Measurements from ENCODE around the gene ARVCF.

DNA sequence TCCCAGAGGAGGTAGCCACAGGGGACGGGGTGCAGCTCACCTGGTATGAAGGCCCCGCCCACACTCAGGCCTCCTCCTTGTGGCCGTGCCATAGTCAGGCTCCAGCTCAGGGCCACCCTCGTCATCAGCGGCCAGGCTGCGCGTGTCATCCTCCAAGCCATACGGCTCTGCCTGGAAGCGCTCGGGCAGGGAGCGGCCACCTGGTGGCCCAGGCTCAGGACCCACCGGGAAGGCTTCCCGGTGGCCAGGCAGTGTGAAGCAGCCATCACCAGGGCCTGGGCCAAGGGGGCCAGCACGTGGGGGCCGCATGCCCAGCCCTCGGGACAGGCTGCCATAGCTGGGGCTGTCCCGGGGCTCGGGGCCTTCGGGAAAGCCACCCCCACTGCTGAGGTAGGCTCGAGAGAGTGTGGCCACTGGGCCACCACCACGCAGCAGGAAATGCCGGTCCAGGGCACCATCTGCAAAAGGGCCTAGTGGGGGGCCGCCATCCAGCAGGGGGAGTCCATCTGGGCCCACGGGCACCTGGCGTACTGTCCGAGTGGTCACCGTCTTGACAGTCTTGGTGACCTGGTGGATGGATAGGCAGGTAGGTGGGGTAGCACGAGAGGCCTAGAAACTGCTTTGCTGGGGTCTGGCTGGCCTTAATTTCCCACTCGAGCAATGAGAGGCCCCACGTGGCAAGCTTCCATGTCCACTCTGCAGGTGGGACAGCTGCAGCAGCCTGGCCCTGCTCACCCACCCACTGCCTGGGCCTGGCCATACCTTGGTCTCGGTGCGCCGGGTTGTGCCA lies 35.3 kb downstream of the ARVCF start:
- no peak for TF ChIP-seq HLTF (IDR thresholded peaks at IDR 0.05)
- TF ChIP-seq, protein P1, sequence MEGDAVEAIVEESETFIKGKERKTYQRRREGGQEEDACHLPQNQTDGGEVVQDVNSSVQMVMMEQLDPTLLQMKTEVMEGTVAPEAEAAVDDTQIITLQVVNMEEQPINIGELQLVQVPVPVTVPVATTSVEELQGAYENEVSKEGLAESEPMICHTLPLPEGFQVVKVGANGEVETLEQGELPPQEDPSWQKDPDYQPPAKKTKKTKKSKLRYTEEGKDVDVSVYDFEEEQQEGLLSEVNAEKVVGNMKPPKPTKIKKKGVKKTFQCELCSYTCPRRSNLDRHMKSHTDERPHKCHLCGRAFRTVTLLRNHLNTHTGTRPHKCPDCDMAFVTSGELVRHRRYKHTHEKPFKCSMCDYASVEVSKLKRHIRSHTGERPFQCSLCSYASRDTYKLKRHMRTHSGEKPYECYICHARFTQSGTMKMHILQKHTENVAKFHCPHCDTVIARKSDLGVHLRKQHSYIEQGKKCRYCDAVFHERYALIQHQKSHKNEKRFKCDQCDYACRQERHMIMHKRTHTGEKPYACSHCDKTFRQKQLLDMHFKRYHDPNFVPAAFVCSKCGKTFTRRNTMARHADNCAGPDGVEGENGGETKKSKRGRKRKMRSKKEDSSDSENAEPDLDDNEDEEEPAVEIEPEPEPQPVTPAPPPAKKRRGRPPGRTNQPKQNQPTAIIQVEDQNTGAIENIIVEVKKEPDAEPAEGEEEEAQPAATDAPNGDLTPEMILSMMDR (IDR thresholded peaks at IDR 0.05 in 2 of 3, conservative IDR thresholded peaks at IDR 0.05 in 1 of 3; ENCODE audit: insufficient read depth in 2 of 3, low read depth in 1 of 3, low read length in 3 of 3) = peak in 2 of 3 experiments; percentile 1 to 17; a peak in 2 of 6 replicates
- TF ChIP-seq CHD2 (IDR thresholded peaks at IDR 0.05; ENCODE audit: low read depth, low read length) = no peak
- TF ChIP-seq NR3C1 (CRISPR knock-in tag; IDR thresholded peaks at IDR 0.05) = no peak
- TF ChIP-seq CREM (IDR thresholded peaks at IDR 0.05; ENCODE audit: low read depth) = 0 out of 2 replicates have a peak, but pooled peaks have one; percentile 28
- TF ChIP-seq CC2D1A (IDR thresholded peaks at IDR 0.05) = no peak
- TF ChIP-seq, protein P2, sequence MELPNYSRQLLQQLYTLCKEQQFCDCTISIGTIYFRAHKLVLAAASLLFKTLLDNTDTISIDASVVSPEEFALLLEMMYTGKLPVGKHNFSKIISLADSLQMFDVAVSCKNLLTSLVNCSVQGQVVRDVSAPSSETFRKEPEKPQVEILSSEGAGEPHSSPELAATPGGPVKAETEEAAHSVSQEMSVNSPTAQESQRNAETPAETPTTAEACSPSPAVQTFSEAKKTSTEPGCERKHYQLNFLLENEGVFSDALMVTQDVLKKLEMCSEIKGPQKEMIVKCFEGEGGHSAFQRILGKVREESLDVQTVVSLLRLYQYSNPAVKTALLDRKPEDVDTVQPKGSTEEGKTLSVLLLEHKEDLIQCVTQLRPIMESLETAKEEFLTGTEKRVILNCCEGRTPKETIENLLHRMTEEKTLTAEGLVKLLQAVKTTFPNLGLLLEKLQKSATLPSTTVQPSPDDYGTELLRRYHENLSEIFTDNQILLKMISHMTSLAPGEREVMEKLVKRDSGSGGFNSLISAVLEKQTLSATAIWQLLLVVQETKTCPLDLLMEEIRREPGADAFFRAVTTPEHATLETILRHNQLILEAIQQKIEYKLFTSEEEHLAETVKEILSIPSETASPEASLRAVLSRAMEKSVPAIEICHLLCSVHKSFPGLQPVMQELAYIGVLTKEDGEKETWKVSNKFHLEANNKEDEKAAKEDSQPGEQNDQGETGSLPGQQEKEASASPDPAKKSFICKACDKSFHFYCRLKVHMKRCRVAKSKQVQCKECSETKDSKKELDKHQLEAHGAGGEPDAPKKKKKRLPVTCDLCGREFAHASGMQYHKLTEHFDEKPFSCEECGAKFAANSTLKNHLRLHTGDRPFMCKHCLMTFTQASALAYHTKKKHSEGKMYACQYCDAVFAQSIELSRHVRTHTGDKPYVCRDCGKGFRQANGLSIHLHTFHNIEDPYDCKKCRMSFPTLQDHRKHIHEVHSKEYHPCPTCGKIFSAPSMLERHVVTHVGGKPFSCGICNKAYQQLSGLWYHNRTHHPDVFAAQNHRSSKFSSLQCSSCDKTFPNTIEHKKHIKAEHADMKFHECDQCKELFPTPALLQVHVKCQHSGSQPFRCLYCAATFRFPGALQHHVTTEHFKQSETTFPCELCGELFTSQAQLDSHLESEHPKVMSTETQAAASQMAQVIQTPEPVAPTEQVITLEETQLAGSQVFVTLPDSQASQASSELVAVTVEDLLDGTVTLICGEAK (IDR thresholded peaks at IDR 0.05) = no peak
- TF ChIP-seq, protein P2 (CRISPR knock-in tag; IDR thresholded peaks at IDR 0.05) = no peak
- no peak for TF ChIP-seq KLF6 (CRISPR knock-in tag; IDR thresholded peaks at IDR 0.05; ENCODE audit: borderline replicate concordance)
- no peak for TF ChIP-seq EZH2 (IDR thresholded peaks at IDR 0.05; ENCODE audit: borderline replicate concordance, low read depth, low read length)
- no peak for TF ChIP-seq IRF2 (CRISPR knock-in tag; IDR thresholded peaks at IDR 0.05)
- no peak for TF ChIP-seq RFX5 (IDR thresholded peaks at IDR 0.05; ENCODE audit: low read depth, low read length)
- TF ChIP-seq, protein P3, sequence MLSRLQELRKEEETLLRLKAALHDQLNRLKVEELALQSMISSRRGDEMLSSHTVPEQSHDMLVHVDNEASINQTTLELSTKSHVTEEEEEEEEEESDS (CRISPR knock-in tag; IDR thresholded peaks at IDR 0.05) = no peak
- TF ChIP-seq MAZ (CRISPR knock-in tag; conservative IDR thresholded peaks at IDR 0.05 in 1 of 2, IDR thresholded peaks at IDR 0.05 in 1 of 2) = no peak
- TF ChIP-seq MYNN (IDR thresholded peaks at IDR 0.05) = no peak
- TF ChIP-seq MYNN (CRISPR knock-in tag; IDR thresholded peaks at IDR 0.05) = no peak

Measured in K562 (cell line).